Hepatocyte (in vitro differentiated cells): Measurements from ENCODE around the gene FAM241B. TPM values are rescaled to one million over a fixed set of nuclear protein-coding genes. Genes with fewer than 3 reads are reported as not detected.
A peak's percentile ranks its signal among the peaks of the same experiment; 100 is the strongest.

Source experiments
- DNase-seq: peaks from one replicate; pipeline ENCODE4 v3.0.0-alpha.2; 2016; ENCODE audit warnings: low spot score
- H2AFZ ChIP-seq: fragments of 200-600 bp; sonication (generic); 2 replicates; pipeline ENCODE4 v1.6.0; 2016; ENCODE audit warnings: antibody characterized with exemption, mild to moderate bottlenecking
- H3K27ac ChIP-seq: fragments of 200-600 bp; sonication (generic); 2 replicates; pipeline ENCODE4 v1.5.1; 2016; ENCODE audit warnings: mild to moderate bottlenecking
- H3K27me3 ChIP-seq: fragments of 200-600 bp; sonication (generic); 2 replicates; pipeline ENCODE4 v1.6.1; 2016
- H3K36me3 ChIP-seq: fragments of 200-600 bp; sonication (generic); replicated peaks from 2 replicates; pipeline ENCODE4 v1.5.1; 2016; ENCODE audit warnings: low read depth; ENCODE audit not compliant: insufficient read depth
- H3K4me1 ChIP-seq: fragments of 200-600 bp; sonication (generic); 2 replicates; pipeline ENCODE4 v1.5.1; 2016; ENCODE audit warnings: mild to moderate bottlenecking, moderate library complexity; ENCODE audit not compliant: insufficient read depth
- H3K4me2 ChIP-seq: fragments of 200-600 bp; sonication (generic); 2 replicates; pipeline ENCODE4 v1.6.0; 2016
- H3K4me3 ChIP-seq: fragments of 200-600 bp; sonication (generic); 2 replicates; pipeline ENCODE4 v1.5.1; 2016; ENCODE audit warnings: mild to moderate bottlenecking
- H3K79me2 ChIP-seq: fragments of 200-600 bp; sonication (generic); 2 replicates; pipeline ENCODE4 v1.6.0; 2017; ENCODE audit warnings: mild to moderate bottlenecking
- H3K9me2 ChIP-seq: fragments of 200-600 bp; sonication (generic); replicated peaks from 2 replicates; pipeline ENCODE4 v1.6.0; 2017; ENCODE audit warnings: mild to moderate bottlenecking; ENCODE audit not compliant: insufficient read depth
- H3K9me3 ChIP-seq: fragments of 200-600 bp; sonication (generic); 2 replicates; pipeline ENCODE4 v1.5.1; 2016; ENCODE audit warnings: low read depth, mild to moderate bottlenecking
- H4K20me1 ChIP-seq: fragments of 200-600 bp; sonication (generic); 2 replicates; pipeline ENCODE4 v1.6.0; 2016; ENCODE audit warnings: mild to moderate bottlenecking; ENCODE audit not compliant: insufficient read depth, poor library complexity, severe bottlenecking
- CTCF ChIP-seq: fragments of 200-600 bp; sonication (generic); IDR thresholded peaks from 2 replicates; pipeline ENCODE4 v1.5.1; 2016; ENCODE audit warnings: antibody characterized with exemption, mild to moderate bottlenecking; ENCODE audit not compliant: poor library complexity
- EZH2 ChIP-seq: fragments of 200-600 bp; sonication (generic); IDR thresholded peaks from 2 replicates; pipeline ENCODE4 v1.6.1; 2016; ENCODE audit warnings: antibody characterized with exemption, mild to moderate bottlenecking, borderline replicate concordance
- EZH2phosphoT487 ChIP-seq: fragments of 200-600 bp; sonication (generic); IDR thresholded peaks from one replicate; pipeline ENCODE4 v1.6.1; 2018; ENCODE audit warnings: antibody characterized with exemption, mild to moderate bottlenecking, low read depth, moderate library complexity; ENCODE audit not compliant: unreplicated experiment, severe bottlenecking
- WGBS: methylation state at CpG from one replicate; pipeline ENCODE4 v1.1.6; 2016; ENCODE audit warnings: low lambda C conversion rate; ENCODE audit errors: missing lambda C conversion rate; 5-methylcytosine and 5-hydroxymethylcytosine counted together
- polyA plus RNA-seq: library from polyadenylated mRNA; unstranded; fragments of >200 nt; fragmentation: Nextera tagmentation; extraction: Ambion mirVana; gene quantifications from 2 replicates; pipeline ENCODE4 v1.2.1, GENCODE V29; 2016
- total RNA-seq: library from RNA; depleted of rRNA; stranded (reverse); fragments of >200 nt; gene quantifications from 2 replicates; pipeline ENCODE4 v1.2.3, GENCODE V29; 2014

FAM241B gene
- total and polyA plus RNA-seq, 2 experiments from 2014 or later = 3.7 to 13.7 TPM

GRCh38 chr10:69636626-69637605 is 6.9 kb downstream of the FAM241B start:
- WGBS = 61% methylated on average over 10 of the region's 10 CpGs
- Histone ChIP-seq H3K4me3 (no peak overlapping the region), H3K27me3 (no peaks in the 10 kb centered on the region), H3K79me2 (no peaks in the 10 kb centered on the region), H3K36me3 (no peaks in the 10 kb centered on the region), H3K27ac (no peak overlapping the region), H3K9me3 (no peaks in the 10 kb centered on the region), H3K4me1 (no peaks in the 10 kb centered on the region), H2AFZ (no peak overlapping the region), H4K20me1 (no peaks in the 10 kb centered on the region), H3K9me2 (no peaks in the 10 kb centered on the region), H3K4me2 (no peak overlapping the region)
- no peak for DNase-seq
- peak; percentile 32 for TF ChIP-seq CTCF
- TF ChIP-seq EZH2phosphoT487 = no peak

- H2AFZ ChIP-seq = no peak overlapping the region
- no peaks in the 10 kb centered on the region for H3K27me3 ChIP-seq
- TF ChIP-seq CTCF (no peak), EZH2 (no peak), EZH2phosphoT487 (no peak)
- WGBS = 79% methylated on average over 8 of the region's 8 CpGs
- H3K4me1 ChIP-seq = no peaks in the 10 kb centered on the region
- no peaks in the 10 kb centered on the region for H3K79me2 ChIP-seq
- no peaks in the 10 kb centered on the region for H3K36me3 ChIP-seq
- no peak overlapping the region for H3K4me2 ChIP-seq
- no peak overlapping the region for H3K27ac ChIP-seq
- H3K9me2 ChIP-seq = no peaks in the 10 kb centered on the region
- no peaks in the 10 kb centered on the region for H3K9me3 ChIP-seq
- no peak overlapping the region for H3K4me3 ChIP-seq
- DNase-seq = no peak
- no peaks in the 10 kb centered on the region for H4K20me1 ChIP-seq
Measured at GRCh38 chr10:69638642-69639041, 8.6 kb downstream of the FAM241B start.

- TF ChIP-seq EZH2phosphoT487 (no peak), EZH2 (no peak), CTCF (peak; percentile 91)
- 57% methylated on average over 11 of the region's 11 CpGs for whole genome bisulfite sequencing
- peak; percentile 80 for DNase-seq
- H3K27ac ChIP-seq = no peak overlapping the region
- H3K79me2 ChIP-seq = no peaks in the 10 kb centered on the region
- no peaks in the 10 kb centered on the region for H3K4me1 ChIP-seq
- H3K9me3 ChIP-seq = no peaks in the 10 kb centered on the region
- no peaks in the 10 kb centered on the region for H4K20me1 ChIP-seq
- no peak overlapping the region for H2AFZ ChIP-seq
- H3K4me2 ChIP-seq = no peak overlapping the region
- H3K27me3 ChIP-seq = no peaks in the 10 kb centered on the region
- no peak overlapping the region for H3K4me3 ChIP-seq
- H3K9me2 ChIP-seq = no peaks in the 10 kb centered on the region
- H3K36me3 ChIP-seq = no peaks in the 10 kb centered on the region
Measured at GRCh38 chr10:69639291-69640195, 9.5 kb downstream of the FAM241B start.
